ENCODE data around the gene TMEM270.

DNA sequence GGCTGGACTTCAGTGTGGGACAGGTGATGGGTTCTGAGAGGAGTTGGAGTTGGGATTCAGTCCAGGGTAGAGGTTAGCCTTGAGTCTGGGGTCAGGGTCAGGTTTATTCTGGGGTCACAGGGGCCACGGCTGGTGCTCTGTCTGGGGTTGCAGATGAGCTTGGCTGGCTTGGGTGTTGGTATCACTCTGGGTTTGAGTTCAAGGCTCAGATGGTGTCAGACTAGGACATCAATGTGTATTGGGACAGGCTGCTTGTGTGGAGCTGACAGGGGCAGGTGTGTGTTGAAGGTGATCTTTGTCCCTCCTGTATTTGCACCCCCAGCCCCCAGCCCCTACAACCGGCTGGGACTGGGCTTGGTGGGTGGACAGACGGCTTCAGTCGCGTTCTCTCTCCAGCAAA lies 26.8 kb downstream of the TMEM270 start:
- TF ChIP-seq POLR2A (IDR thresholded peaks at IDR 0.05; ENCODE audit: low read length) (no peak), GATA1 (IDR thresholded peaks at IDR 0.05; ENCODE audit: low read depth, low read length) (no peak)

All from erythroblast (primary cell).